HEK293 (cell line): Measurements from ENCODE around the gene PPP1R1C.

Experiments
- CTCF ChIA-PET: fragments of 350-600 bp; formaldehyde crosslinking; extraction: SDS; loops from one replicate; lab custom pipeline; 2021; ENCODE audit warnings: antibody characterized with exemption; lab: Yijun Ruan, JAX
- POLR2A ChIA-PET: fragments of 300-600 bp; formaldehyde crosslinking; extraction: SDS; loops from one replicate; lab custom pipeline; 2020; ENCODE audit warnings: antibody characterized with exemption, inconsistent platforms; lab: Yijun Ruan, JAX
- H3K27ac ChIP-seq: fragments of 200-500 bp; sonication (Bioruptor generic); 2 replicates; pipeline ENCODE4 v1.5.1; 2014; ENCODE audit warnings: low read depth, low read length, control low read depth, inconsistent platforms; ENCODE audit errors: extremely low read depth
- H3K36me3 ChIP-seq, 2 experiments: fragments of 200-500 bp in 1 of 2; sonication (Bioruptor generic) in 1 of 2; 1 replicate in 1 of 2; 2 replicates in 1 of 2; pipeline ENCODE4 v1.5.1; 2014 to 2017; ENCODE audit warnings: inconsistent platforms in 2 of 2, low read length in 2 of 2; ENCODE audit not compliant: control insufficient read depth in 2 of 2, insufficient read depth in 1 of 2
- H3K4me1 ChIP-seq: fragments of 200-500 bp; sonication (Bioruptor generic); 2 replicates; pipeline ENCODE4 v1.5.1; 2014; ENCODE audit warnings: mild to moderate bottlenecking, low read length, inconsistent platforms; ENCODE audit not compliant: control insufficient read depth, insufficient read depth
- H3K4me3 ChIP-seq: 2 replicates; pipeline ENCODE4 v1.5.1; 2011; ENCODE audit warnings: low read depth, mild to moderate bottlenecking, control low read depth, low read length, moderate library complexity
- H3K9me3 ChIP-seq: fragments of 200-500 bp; sonication (Bioruptor generic); 2 replicates; pipeline ENCODE4 v1.5.1; 2014; ENCODE audit warnings: low read depth, low read length, inconsistent platforms; ENCODE audit not compliant: control insufficient read depth, insufficient read depth
- REST ChIP-seq: fragments of 450-650 bp; formaldehyde crosslinking; IDR thresholded peaks from 2 replicates; pipeline ENCODE4 v1.5.1; 2016; ENCODE audit warnings: missing biosample characterization, missing genetic modification characterization
- SCRT1 ChIP-seq: fragments of 450-650 bp; formaldehyde crosslinking; IDR thresholded peaks from 2 replicates; pipeline ENCODE4 v1.5.1; 2016; ENCODE audit warnings: missing biosample characterization, missing genetic modification characterization, borderline replicate concordance
- SCRT2 ChIP-seq: fragments of 450-650 bp; formaldehyde crosslinking; IDR thresholded peaks from 2 replicates; pipeline ENCODE4 v1.5.1; 2016; ENCODE audit warnings: missing biosample characterization, missing genetic modification characterization
- ZBTB10 ChIP-seq: fragments of 450-650 bp; formaldehyde crosslinking; IDR thresholded peaks from 2 replicates; pipeline ENCODE4 v1.5.1; 2016; ENCODE audit warnings: missing biosample characterization, missing genetic modification characterization
- ZBTB26 ChIP-seq: fragments of 450-650 bp; formaldehyde crosslinking; optimal IDR thresholded peaks from 2 replicates; pipeline ENCODE3; 2016; ENCODE audit warnings: missing biosample characterization, mild to moderate bottlenecking, missing genetic modification characterization
- ZBTB49 ChIP-seq: fragments of 450-650 bp; formaldehyde crosslinking; IDR thresholded peaks from 2 replicates; pipeline ENCODE4 v1.5.1; 2016; ENCODE audit warnings: missing biosample characterization, missing genetic modification characterization, low read depth
- ZFP37 ChIP-seq: fragments of 450-650 bp; formaldehyde crosslinking; IDR thresholded peaks from 2 replicates; pipeline ENCODE4 v1.5.1; 2016; ENCODE audit warnings: missing biosample characterization, missing genetic modification characterization
- ZNF155 ChIP-seq: fragments of 450-650 bp; formaldehyde crosslinking; IDR thresholded peaks from 2 replicates; pipeline ENCODE4 v1.5.1; 2016; ENCODE audit warnings: missing biosample characterization, missing genetic modification characterization
- ZNF18 ChIP-seq: fragments of 450-650 bp; formaldehyde crosslinking; IDR thresholded peaks from 2 replicates; pipeline ENCODE4 v1.5.1; 2016; ENCODE audit warnings: missing biosample characterization, missing genetic modification characterization
- ZNF19 ChIP-seq: fragments of 450-650 bp; formaldehyde crosslinking; IDR thresholded peaks from 2 replicates; pipeline ENCODE4; 2016; ENCODE audit warnings: missing biosample characterization, missing genetic modification characterization, low read depth
- ZNF221 ChIP-seq: fragments of 450-650 bp; formaldehyde crosslinking; IDR thresholded peaks from 2 replicates; pipeline ENCODE4 v1.5.1; 2017; ENCODE audit warnings: missing biosample characterization, missing genetic modification characterization, borderline replicate concordance
- ZNF302 ChIP-seq: fragments of 450-650 bp; formaldehyde crosslinking; IDR thresholded peaks from 2 replicates; pipeline ENCODE4 v1.5.1; 2016; ENCODE audit warnings: missing biosample characterization, missing genetic modification characterization, low read depth
- ZNF416 ChIP-seq: fragments of 450-650 bp; formaldehyde crosslinking; IDR thresholded peaks from 2 replicates; pipeline ENCODE4 v1.5.1; 2016; ENCODE audit warnings: missing biosample characterization, missing genetic modification characterization
- ZNF48 ChIP-seq: fragments of 450-650 bp; formaldehyde crosslinking; IDR thresholded peaks from 2 replicates; pipeline ENCODE4 v1.5.1; 2016; ENCODE audit warnings: missing biosample characterization, missing genetic modification characterization
- ZNF558 ChIP-seq: fragments of 450-650 bp; formaldehyde crosslinking; IDR thresholded peaks from 2 replicates; pipeline ENCODE4 v1.5.1; 2016; ENCODE audit warnings: missing biosample characterization, missing genetic modification characterization
- ZNF623 ChIP-seq: fragments of 450-650 bp; formaldehyde crosslinking; IDR thresholded peaks from 2 replicates; pipeline ENCODE4 v1.5.1; 2016; ENCODE audit warnings: missing biosample characterization, missing genetic modification characterization
- ZNF626 ChIP-seq: fragments of 450-650 bp; sonication (Bioruptor Pico); formaldehyde crosslinking; IDR thresholded peaks from 2 replicates; pipeline ENCODE4 v1.5.1; 2018; ENCODE audit warnings: missing biosample characterization, missing genetic modification characterization, inconsistent platforms

PPP1R1C gene

GRCh38 chr2:181985632-181986205 is at the start of gene PPP1R1C:
PPP1R1C (plus strand) TSS chr2:181985853; CDS start chr2:181986111, 258 bp downstream.
- no peak for TF ChIP-seq ZNF623 (tag by site-specific recombination)
- TF ChIP-seq ZNF19 (tag by site-specific recombination): no peak
- no peak for TF ChIP-seq ZBTB26 (tag by site-specific recombination)
- TF ChIP-seq REST (tag by site-specific recombination): no peak
- no peak for TF ChIP-seq ZNF48
- TF ChIP-seq SCRT2: no peak
- TF ChIP-seq ZNF155 (tag by site-specific recombination): no peak
- no peak for TF ChIP-seq ZNF18 (tag by site-specific recombination)
- no peak for TF ChIP-seq ZNF221 (tag by site-specific recombination)
- no peak for TF ChIP-seq ZBTB49 (tag by site-specific recombination)
- TF ChIP-seq ZNF626 (tag by site-specific recombination): no peak
- TF ChIP-seq ZBTB10 (tag by site-specific recombination): no peak
- no peak for TF ChIP-seq ZNF558 (tag by site-specific recombination)
- TF ChIP-seq ZFP37 (tag by site-specific recombination): no peak
- TF ChIP-seq ZNF302 (tag by site-specific recombination): no peak
- no peak for TF ChIP-seq SCRT1 (tag by site-specific recombination)
- TF ChIP-seq ZNF416 (tag by site-specific recombination): no peak
- H3K4me1 ChIP-seq: peaks cover 3% of the 10 kb centered on the region; the same call in 1 of the 2 replicates
- no peak within 1 kb of the TSS for H3K27ac ChIP-seq
- H3K4me3 ChIP-seq: no peak within 1 kb of the TSS
- no peaks in the 10 kb centered on the region for H3K9me3 ChIP-seq
- ChIA-PET CTCF (interaction anchor here (0.6 to 1.2 kb wide), 3 partner anchors 10 to 393 kb away, joined by 3 read pairs; no protein-coding TSS in a partner anchor), POLR2A (no interaction called here)
- H3K36me3 ChIP-seq: no peaks in the 10 kb centered on the region
